ENCODE measurements around the gene CLIC5. TPM values are rescaled to one million over a fixed set of nuclear protein-coding genes. Genes with fewer than 3 reads are reported as not detected.

CLIC5 gene
- total RNA-seq, 1 donor from 2014 or later = 134 TPM

DNA sequence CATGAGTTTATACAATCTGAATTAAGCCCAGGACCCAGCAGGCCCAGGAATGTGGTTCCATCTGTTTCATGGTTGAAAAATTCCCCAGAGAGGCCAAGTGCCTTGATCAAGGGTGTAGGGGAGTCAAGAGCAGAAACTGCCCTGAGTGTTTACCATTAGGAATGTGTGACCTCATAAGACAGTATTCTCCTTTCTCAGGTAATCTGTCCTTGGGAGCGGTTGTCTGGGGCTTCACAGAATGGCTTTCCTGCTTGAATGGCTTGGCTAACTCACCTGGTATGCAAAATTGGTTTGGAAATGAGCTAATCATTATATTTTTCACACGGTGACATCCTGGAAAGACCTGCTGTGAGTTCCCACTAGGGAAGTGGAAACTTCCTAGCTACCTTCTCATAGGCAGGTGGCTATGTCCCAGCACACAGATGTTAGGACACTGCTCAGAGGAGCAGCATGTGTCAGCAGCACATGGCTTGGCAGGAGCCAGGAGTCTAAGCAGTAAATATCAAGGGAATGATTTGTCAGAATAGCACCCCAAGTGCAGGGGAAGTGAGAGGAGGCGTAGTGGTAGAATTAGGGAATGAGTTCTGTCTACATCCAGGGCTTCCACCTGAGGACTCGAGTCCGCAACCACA, 17.7 kb downstream of the CLIC5 start:
- peak overlapping the region; percentile 44 for H3K27ac ChIP-seq
- intact Hi-C loops (cut with DNase I) = no loop called here
- TF ChIP-seq, protein P1, sequence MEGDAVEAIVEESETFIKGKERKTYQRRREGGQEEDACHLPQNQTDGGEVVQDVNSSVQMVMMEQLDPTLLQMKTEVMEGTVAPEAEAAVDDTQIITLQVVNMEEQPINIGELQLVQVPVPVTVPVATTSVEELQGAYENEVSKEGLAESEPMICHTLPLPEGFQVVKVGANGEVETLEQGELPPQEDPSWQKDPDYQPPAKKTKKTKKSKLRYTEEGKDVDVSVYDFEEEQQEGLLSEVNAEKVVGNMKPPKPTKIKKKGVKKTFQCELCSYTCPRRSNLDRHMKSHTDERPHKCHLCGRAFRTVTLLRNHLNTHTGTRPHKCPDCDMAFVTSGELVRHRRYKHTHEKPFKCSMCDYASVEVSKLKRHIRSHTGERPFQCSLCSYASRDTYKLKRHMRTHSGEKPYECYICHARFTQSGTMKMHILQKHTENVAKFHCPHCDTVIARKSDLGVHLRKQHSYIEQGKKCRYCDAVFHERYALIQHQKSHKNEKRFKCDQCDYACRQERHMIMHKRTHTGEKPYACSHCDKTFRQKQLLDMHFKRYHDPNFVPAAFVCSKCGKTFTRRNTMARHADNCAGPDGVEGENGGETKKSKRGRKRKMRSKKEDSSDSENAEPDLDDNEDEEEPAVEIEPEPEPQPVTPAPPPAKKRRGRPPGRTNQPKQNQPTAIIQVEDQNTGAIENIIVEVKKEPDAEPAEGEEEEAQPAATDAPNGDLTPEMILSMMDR (IDR thresholded peaks at IDR 0.05) = no peak

DNA sequence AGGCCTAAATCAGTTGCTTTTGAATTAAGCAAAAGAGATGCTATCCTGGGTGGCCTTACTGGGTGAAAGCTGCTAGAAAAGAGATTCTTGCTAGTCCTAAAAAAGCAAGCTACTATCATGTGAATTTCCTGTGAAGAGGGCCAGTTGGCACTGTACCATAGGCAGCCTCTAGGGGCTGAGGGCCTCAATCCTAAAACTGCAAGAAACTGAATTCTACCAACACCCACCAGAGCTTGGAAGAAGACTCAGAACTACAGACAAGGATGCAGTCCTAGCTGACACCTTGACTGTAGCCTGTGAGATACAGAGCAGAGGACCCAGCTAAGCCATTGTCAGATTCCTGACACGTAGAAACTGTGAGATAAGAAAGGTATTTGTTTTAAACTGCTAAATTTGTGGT, 24.5 kb downstream of the CLIC5 start:
- ATAC-seq (no peak), DNase-seq (no peak)
- H3K4me1 ChIP-seq = peaks cover 6% of the 10 kb centered on the region
- TF ChIP-seq, protein P1 (IDR thresholded peaks at IDR 0.05) = no peak
- H3K9me3 ChIP-seq = no peaks in the 10 kb centered on the region
- intact Hi-C loops (cut with DNase I) = no loop called here
- no peak overlapping the region for H3K27ac ChIP-seq
- no peaks in the 10 kb centered on the region for H3K27me3 ChIP-seq (ENCODE audit: low read depth)
- no peak overlapping the region for H3K4me3 ChIP-seq
- no peaks in the 10 kb centered on the region for H3K36me3 ChIP-seq

More for the DNA sequence above, 17.7 kb downstream of the CLIC5 start:
- ATAC-seq (peak; percentile 87 to 94), DNase-seq (no peak)
- H3K27me3 ChIP-seq (ENCODE audit: low read depth) = no peaks in the 10 kb centered on the region
- no peaks in the 10 kb centered on the region for H3K4me1 ChIP-seq
- H3K4me3 ChIP-seq = no peak overlapping the region
- H3K9me3 ChIP-seq = no peaks in the 10 kb centered on the region
- H3K36me3 ChIP-seq = no peaks in the 10 kb centered on the region

DNA sequence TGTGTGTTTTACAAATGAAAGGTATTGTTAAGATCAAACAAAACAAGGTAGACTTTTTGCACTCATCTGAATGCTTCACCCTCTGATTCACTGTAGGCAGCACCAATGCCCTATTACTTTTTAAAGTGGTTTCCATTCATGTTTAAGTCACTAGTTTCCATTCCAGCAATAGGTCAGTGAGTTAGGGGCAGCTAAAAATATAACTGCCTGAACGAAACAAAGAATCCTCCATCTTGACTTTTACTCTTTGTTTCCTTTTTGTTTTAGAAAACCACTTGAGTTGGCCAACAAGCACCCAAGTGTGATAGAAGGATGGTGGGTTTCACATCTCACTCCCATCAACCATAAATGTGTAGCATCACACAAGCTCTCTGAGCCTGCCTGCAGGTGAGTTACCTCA, 25.5 kb downstream of the CLIC5 start:
- Histone ChIP-seq H3K36me3 (no peaks in the 10 kb centered on the region), H3K27ac (no peak overlapping the region), H3K4me1 (peaks cover 6% of the 10 kb centered on the region), H3K27me3 (ENCODE audit: low read depth) (no peaks in the 10 kb centered on the region), H3K9me3 (no peaks in the 10 kb centered on the region), H3K4me3 (no peak overlapping the region)
- intact Hi-C loops (cut with DNase I) = no loop called here
- DNase-seq (no peak), ATAC-seq (no peak)
- TF ChIP-seq, protein P1 (IDR thresholded peaks at IDR 0.05) = no peak

DNA sequence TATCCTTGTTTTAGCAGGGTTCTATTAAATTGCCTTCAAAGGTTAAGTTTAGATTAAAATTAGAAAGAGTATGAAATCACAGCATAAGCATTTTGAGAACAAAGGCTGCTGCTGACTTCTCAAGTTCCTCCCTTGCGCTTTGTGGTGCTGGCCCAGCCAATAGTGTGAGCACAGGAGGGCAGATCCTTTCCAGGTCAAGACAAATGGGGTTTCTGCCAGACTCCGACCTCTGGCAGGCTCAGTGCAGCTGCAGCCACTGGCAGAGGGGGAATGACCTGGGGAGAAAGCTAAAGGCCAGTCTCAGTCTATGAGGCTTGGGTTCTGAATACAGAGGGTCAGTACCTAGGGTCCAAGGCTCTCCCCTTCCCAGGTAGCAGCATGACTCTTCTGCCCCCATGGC, 27.0 kb downstream of the CLIC5 start:
- no peaks in the 10 kb centered on the region for H3K9me3 ChIP-seq
- ATAC-seq = peak in 1 of 2 donors; percentile 17
- peaks cover 6% of the 10 kb centered on the region for H3K4me1 ChIP-seq
- no peak overlapping the region for H3K27ac ChIP-seq
- H3K36me3 ChIP-seq = no peaks in the 10 kb centered on the region
- TF ChIP-seq, protein P1 (IDR thresholded peaks at IDR 0.05) = no peak
- intact Hi-C loops (cut with DNase I) = no loop called here
- no peaks in the 10 kb centered on the region for H3K27me3 ChIP-seq (ENCODE audit: low read depth)
- H3K4me3 ChIP-seq = no peak overlapping the region
- no peak for DNase-seq

DNA sequence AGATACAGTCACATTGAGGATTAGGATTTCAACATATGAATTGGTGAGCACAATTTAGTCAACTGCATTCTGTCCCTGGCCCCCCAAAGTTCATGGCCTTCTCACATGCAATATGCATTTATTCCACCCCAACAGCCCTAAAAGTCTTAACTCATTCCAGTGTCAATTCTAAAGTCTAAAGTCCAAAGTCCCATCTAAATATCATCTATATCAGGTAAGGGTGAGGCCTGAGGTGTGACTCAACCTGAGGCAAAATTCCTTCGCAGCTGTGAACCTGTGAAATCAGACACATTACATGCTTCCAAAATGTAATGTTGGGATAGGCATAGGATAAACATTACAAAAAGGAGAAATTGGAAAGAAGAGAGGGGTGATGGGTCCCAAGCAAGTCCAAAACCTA, 27.8 kb downstream of the CLIC5 start:
- no peak overlapping the region for H3K27ac ChIP-seq
- H3K4me1 ChIP-seq = peaks cover 6% of the 10 kb centered on the region
- DNase-seq (no peak), ATAC-seq (no peak)
- no peaks in the 10 kb centered on the region for H3K9me3 ChIP-seq
- intact Hi-C loops (cut with DNase I) = no loop called here
- no peak overlapping the region for H3K4me3 ChIP-seq
- no peaks in the 10 kb centered on the region for H3K27me3 ChIP-seq (ENCODE audit: low read depth)
- no peaks in the 10 kb centered on the region for H3K36me3 ChIP-seq
- TF ChIP-seq, protein P1 (IDR thresholded peaks at IDR 0.05) = no peak
